GM19240 (cell line): ENCODE measurements around the gene CCDC122.

ENCODE experiments used
- DNase-seq: peaks from one replicate; pipeline ENCODE4 v3.0.0; 2011; ENCODE audit warnings: low spot score; ENCODE audit not compliant: insufficient read length

The CCDC122 gene

DNA sequence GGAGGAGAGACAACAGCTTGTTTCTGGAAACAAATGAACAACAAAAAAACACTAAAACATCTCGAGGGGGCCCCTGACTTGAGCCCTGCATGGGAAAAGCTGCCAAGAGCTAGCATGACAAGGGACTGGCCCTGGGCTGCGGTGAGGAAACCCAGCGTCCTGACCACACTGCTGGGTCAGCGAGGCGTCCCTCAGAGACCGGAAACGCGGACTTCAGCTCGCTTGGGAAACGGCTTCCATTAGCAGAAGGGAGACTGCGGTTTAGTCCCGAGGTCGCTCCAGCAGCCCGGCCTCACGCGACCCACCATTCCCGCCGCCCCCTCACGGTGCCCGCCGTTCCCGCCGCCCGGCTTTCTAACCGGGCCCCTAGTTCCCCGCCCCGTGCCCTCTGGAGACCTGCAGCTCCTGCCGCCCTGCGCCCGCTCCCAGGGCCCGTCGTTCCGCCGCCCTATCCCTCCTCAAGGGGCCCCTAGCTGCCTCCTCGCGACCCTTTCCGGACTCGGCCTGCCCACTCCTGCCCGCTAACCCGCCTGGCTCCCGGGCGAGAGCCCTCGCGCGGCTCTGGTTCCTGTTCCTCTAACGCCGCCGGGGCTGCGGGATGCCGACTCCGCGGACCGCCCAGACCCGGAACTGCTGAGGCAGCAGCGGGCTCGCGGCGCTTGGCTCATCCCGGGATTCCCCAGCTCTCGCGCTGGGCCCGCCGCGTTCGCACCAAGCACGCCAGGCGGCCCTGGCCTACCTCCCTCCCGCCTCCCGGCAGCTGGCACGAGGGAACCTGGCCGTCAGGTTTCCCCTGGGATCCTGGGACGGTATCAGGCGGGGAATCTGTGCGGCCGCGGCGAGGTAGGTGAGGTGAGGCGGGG, at the start of gene CCDC122:
CCDC122 (minus strand) TSS at position 849 of the 863 bp plus-strand sequence. CDS start 10,364 bp downstream, outside the sequence.
- peak; percentile 28 for DNase-seq

DNA sequence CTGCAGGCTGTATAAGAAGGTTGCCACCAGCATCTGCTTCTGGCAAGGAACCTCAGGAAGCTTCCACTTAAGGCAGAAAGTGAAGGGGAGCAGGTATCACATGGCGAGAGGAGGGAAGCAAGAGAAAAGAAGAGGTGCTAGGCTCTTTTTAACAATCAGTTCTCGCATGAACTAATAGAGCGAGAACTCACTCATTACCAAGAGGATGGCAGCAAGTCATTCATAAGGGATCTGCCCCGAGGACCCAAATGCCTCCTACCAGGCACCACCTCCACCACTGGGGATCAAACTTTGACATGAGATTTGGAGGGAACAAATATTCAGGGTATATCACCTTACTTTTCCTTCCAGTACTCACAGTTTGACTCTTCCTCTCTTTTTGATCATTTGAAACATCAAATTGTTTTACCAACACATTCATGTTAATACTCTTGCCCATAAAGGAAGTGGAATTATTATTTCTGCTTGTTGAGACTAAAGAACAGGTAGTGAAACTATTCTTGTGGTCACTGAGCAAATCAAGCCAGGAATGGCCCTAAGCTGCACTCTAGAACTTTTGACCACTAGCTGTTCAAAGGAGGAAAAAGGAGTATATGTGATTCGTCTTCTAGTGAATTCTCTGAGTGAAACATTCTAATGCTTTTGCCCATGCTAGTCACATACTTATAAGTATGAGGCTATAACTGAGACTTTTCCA, 45.2 kb upstream of the CCDC122 start:
- peak; percentile 5 for DNase-seq

GRCh38 chr13:43920965-43921674, 41.6 kb upstream of the CCDC122 start:
- DNase-seq, result no peak

DNA sequence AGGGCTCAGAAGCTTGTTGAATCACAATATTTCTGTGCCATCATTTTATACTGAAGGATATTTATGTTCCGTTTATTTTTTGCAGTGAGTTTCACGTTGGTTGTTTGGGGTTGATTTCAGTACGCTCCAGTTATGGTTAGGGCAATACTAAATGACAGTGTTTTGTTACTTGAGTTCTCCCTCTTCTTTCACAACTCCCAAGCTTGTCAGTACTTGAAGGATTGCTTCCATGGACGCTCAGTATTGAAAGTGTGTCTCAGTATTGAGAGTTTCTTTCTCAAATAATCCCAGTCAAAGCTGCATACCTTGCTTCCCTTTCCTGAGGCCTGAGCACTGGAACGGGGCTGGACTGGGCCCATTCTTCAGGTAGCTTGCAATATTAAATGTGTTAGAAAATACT, 39.1 kb upstream of the CCDC122 start:
- DNase-seq, result no peak

DNA sequence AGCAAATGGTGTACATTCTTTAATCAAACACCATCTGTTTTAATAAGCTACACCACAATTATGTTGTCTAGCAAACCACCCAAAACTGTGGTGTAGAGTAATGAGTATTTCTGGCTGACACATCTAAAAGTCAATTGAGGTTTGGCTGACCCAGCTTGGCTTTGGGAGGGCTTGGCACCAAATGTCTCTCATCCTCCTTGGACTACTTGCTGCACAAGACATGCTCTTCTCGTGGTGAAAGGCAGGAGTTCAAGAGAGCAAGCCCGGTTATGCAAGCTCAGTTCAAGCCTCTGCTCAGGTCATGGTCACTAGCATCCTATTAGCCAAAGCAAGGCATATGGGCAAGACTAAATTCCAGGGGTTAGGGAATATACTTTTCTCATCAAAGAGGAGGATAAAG, 37.3 kb upstream of the CCDC122 start:
- DNase-seq, result no peak

DNA sequence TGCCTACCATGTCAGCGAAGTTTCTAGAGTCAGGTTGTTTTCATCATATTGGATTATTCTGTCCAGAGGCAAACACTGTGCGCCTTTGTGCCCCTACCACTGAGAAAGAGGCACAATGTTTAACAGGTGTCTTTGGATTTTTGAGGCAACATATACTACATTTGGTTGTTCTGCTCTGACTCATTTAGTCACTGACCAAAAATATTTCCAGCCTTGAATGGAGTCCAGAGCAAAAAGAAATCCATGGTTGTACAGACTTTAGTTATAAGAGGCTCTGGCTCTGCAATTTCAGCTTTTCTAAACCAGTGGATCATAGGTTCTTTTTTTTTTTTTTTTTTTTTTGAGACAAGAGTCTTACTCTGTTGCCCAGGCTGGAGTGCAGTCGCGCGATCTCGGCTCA, 35.9 kb upstream of the CCDC122 start:
- DNase-seq, result no peak

- DNase-seq, result no peak
Measured at GRCh38 chr13:43911871-43912270, 32.3 kb upstream of the CCDC122 start.

GRCh38 chr13:43911278-43911677, 31.7 kb upstream of the CCDC122 start:
- DNase-seq, result no peak

DNA sequence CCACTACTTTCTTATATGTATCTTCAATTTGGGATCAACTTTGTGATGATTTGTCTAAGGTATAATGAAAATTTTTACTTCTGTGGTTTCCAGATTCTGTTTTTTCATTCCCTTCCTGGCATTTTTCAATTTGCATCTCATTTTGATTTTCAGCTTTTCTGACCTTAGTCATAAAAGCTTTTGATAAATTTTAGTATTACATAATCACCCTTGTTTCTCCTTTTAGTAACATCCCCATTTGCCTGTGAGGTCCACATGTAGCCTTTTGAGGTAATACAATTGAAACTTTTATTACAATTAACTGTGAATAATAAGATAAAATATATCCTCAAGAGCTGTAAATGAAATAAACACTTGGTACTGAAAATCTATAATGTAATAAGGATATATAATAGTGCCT, 31.3 kb upstream of the CCDC122 start:
- no peak for DNase-seq

- DNase-seq, result no peak
Measured at GRCh38 chr13:43908156-43909126, 28.9 kb upstream of the CCDC122 start.

GRCh38 chr13:43905435-43906031, 26.0 kb upstream of the CCDC122 start:
- DNase-seq, result no peak

DNA sequence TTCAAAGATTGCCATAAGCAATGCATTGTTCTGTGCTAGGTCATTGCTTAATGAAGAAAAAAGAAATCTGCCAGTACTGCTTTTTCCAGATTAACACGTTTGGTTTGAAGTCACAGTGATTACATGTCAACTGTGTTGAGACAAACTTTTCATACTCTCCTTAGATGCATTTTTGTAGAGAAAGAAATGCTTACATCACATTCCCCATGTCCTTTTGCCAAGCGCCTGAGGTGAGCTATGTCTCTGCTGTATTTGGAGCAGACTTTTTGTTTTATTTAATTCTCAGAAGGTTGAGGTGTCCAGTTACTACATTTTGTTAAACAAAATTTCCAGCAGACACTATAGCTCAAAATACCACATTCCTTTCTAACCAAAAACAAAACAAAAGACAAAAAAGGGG, 16.4 kb upstream of the CCDC122 start:
- no peak for DNase-seq

- DNase-seq, result no peak
Measured at GRCh38 chr13:43894438-43894837, 14.9 kb upstream of the CCDC122 start.

DNA sequence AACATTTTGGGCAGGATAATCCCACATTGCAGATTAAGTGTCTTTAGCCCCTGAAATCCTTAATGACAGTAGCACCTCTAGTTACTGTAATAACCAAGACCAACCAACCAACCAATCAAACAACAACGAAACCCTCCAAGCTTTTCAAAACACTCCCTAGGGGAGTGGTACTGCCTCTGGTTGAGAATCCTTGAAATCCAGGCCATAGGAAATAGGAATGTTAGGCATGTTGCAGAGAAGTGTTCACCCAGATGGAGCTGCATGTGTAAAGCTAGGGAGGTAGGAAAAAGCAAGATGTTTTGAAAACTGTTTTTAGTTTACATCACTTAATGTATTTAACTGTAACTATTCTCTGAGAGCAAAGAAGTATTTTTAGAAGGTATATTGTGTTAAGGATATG, 4.7 kb upstream of the CCDC122 start:
- no peak for DNase-seq

GRCh38 chr13:43883631-43884030, 4.1 kb upstream of the CCDC122 start:
- no peak for DNase-seq

DNA sequence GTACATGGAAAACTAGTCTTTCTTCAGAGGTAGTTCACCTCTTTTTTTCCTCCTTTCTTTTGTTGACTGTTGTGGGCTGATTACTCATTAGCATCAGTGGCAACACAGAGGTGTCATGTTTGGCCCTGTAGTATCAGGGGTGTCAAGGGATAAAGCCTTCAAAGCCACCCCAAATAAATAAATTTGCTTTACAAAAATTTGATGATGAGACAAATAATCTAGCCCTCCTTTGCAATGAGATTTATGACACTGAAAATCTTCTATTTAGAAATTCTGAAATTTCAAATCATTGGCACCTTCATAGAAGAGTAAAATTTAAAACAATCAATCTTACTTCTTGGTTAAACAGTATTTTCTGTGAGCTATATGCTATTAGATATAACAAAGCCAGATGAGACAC, 2.0 kb upstream of the CCDC122 start:
- no peak for DNase-seq

DNA sequence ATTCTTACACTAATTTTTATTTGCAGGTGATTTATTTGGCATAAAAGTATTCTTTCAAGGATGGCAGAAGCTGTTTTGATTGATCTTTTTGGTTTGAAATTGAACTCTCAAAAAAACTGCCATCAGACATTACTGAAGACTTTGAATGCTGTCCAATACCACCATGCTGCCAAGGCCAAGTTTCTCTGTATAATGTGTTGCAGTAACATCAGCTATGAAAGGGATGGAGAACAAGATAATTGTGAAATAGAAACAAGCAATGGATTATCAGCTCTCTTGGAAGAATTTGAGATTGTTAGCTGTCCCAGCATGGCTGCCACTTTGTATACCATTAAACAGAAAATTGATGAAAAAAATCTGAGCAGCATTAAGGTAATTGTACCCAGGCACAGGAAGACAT, 1.4 kb upstream of the CCDC122 start:
- no peak for DNase-seq

- DNase-seq, result no peak
Measured at GRCh38 chr13:43880214-43880855, 795 bp upstream of the CCDC122 start.

- no peak for DNase-seq
Measured at GRCh38 chr13:43879755-43880181, 228 bp upstream of the CCDC122 start, which contains the start of gene LACC1. LACC1 (plus strand) TSS chr13:43879904; CDS start chr13:43880986, 1,082 bp downstream.

- no peak for DNase-seq
Measured at GRCh38 chr13:43877766-43878165, 1.8 kb downstream of the CCDC122 start.
